WTC11 (cell line): ENCODE results near the gene ODAD4. TPM values are rescaled to one million over a fixed set of nuclear protein-coding genes. Genes with fewer than 3 reads are reported as not detected.

ENCODE experiments used
- ATAC-seq: fragments of 200-7000 bp; cut with Tn5 transposase; 2 replicates; pipeline ENCODE4 v1.10.0; 2021; ENCODE audit warnings: mild to moderate bottlenecking, moderate library complexity
- CTCF ChIA-PET: fragments of 300-600 bp; sonication (Branson Sonifier 250); formaldehyde crosslinking; loops from one replicate; lab custom pipeline; 2021; ENCODE audit warnings: antibody characterized with exemption; lab: Charles Lee
- POLR2A ChIA-PET: fragments of 350-600 bp; sonication (Branson Sonifier 250); formaldehyde crosslinking; loops from one replicate; lab custom pipeline; 2021; ENCODE audit warnings: antibody characterized with exemption; lab: Charles Lee
- DNase-seq: peaks from one replicate; pipeline ENCODE4 v3.0.0; 2021; ENCODE audit warnings: low spot score
- H3K27ac Mint-ChIP-seq: 2 replicates; pipeline ENCODE4 v1.8.0; 2021; ENCODE audit warnings: mixed read lengths
- H3K27me3 Mint-ChIP-seq: 2 replicates; pipeline ENCODE4 v1.8.0; 2021; ENCODE audit warnings: low read depth, mild to moderate bottlenecking, moderate library complexity, mixed read lengths
- H3K36me3 Mint-ChIP-seq: 2 replicates; pipeline ENCODE4 v1.8.0; 2021; ENCODE audit warnings: mixed read lengths
- H3K4me1 Mint-ChIP-seq: 2 replicates; pipeline ENCODE4 v1.8.0; 2022; ENCODE audit warnings: mixed read lengths
- H3K4me3 Mint-ChIP-seq: 2 replicates; pipeline ENCODE4 v1.8.0; 2021; ENCODE audit warnings: mild to moderate bottlenecking, moderate library complexity, mixed read lengths
- H3K9me3 Mint-ChIP-seq: 2 replicates; pipeline ENCODE4 v1.8.0; 2021; ENCODE audit warnings: mixed read lengths
- ELF4 ChIP-seq: sonication (generic); formaldehyde crosslinking; IDR thresholded peaks from 2 replicates; pipeline ENCODE4 v1.8.1; 2022; ENCODE audit warnings: low read depth, mild to moderate bottlenecking, moderate library complexity, missing genetic modification reagents
- ESRRA ChIP-seq: sonication (generic); formaldehyde crosslinking; IDR thresholded peaks from 2 replicates; pipeline ENCODE4 v1.8.1; 2022; ENCODE audit warnings: mild to moderate bottlenecking, missing genetic modification reagents, borderline replicate concordance
- FOXP1 ChIP-seq: sonication (generic); formaldehyde crosslinking; IDR thresholded peaks from 2 replicates; pipeline ENCODE4 v1.8.0; 2022; ENCODE audit warnings: missing genetic modification reagents, mild to moderate bottlenecking, moderate library complexity, borderline replicate concordance
- GTF2I ChIP-seq: fragments of 250-450 bp; sonication (Bioruptor Pico); conservative IDR thresholded peaks from 2 replicates; pipeline ENCODE4 v1.4.0; 2021; ENCODE audit warnings: mild to moderate bottlenecking
- MXD4 ChIP-seq: fragments of 250-450 bp; sonication (Bioruptor Pico); IDR thresholded peaks from 2 replicates; pipeline ENCODE4 v1.8.0; 2021; ENCODE audit warnings: mild to moderate bottlenecking, moderate library complexity, borderline replicate concordance
- NFE2L1 ChIP-seq: sonication (generic); formaldehyde crosslinking; IDR thresholded peaks from 2 replicates; pipeline ENCODE4 v1.8.1; 2023; ENCODE audit warnings: missing genetic modification reagents
- RELA ChIP-seq: sonication (generic); formaldehyde crosslinking; IDR thresholded peaks from 2 replicates; pipeline ENCODE4 v1.8.1; 2022; ENCODE audit warnings: missing genetic modification reagents, mild to moderate bottlenecking, borderline replicate concordance
- ZNF232 ChIP-seq: sonication (generic); formaldehyde crosslinking; IDR thresholded peaks from 2 replicates; pipeline ENCODE4 v1.8.0; 2022; ENCODE audit warnings: mild to moderate bottlenecking, missing genetic modification reagents
- total RNA-seq: library from RNA; stranded (reverse); gene quantifications from 3 replicates; pipeline ENCODE4 v1.2.3, GENCODE V29; 2021
- TF ChIP-seq, protein P1 (sequence below): sonication (generic); formaldehyde crosslinking; conservative IDR thresholded peaks from 2 replicates; pipeline ENCODE4 v1.8.1; 2022; ENCODE audit warnings: mild to moderate bottlenecking, missing genetic modification reagents
- TF ChIP-seq, protein P2 (sequence below): sonication (generic); formaldehyde crosslinking; IDR thresholded peaks from 2 replicates; pipeline ENCODE4 v1.8.0; 2023; ENCODE audit warnings: missing genetic modification reagents, mild to moderate bottlenecking, borderline replicate concordance
- TF ChIP-seq, protein P3 (sequence below): fragments of 250-450 bp; sonication (Bioruptor Pico); IDR thresholded peaks from 2 replicates; pipeline ENCODE4 v1.9.0; 2021; ENCODE audit warnings: mild to moderate bottlenecking
- TF ChIP-seq, protein P4 (sequence below): sonication (generic); formaldehyde crosslinking; IDR thresholded peaks from 2 replicates; pipeline ENCODE4 v1.8.1; 2023; ENCODE audit warnings: mild to moderate bottlenecking, missing genetic modification reagents
- TF ChIP-seq, protein P5 (sequence below): sonication (generic); formaldehyde crosslinking; IDR thresholded peaks from 2 replicates; pipeline ENCODE4 v1.8.1; 2022; ENCODE audit warnings: missing genetic modification reagents, borderline replicate concordance
- TF ChIP-seq, protein P6 (sequence below): sonication (generic); formaldehyde crosslinking; IDR thresholded peaks from 2 replicates; pipeline ENCODE4 v1.8.0; 2023; ENCODE audit warnings: mild to moderate bottlenecking, missing genetic modification reagents

Gene ODAD4
- total RNA-seq, 1 experiment from 2014 or later, result 1.9 TPM

DNA sequence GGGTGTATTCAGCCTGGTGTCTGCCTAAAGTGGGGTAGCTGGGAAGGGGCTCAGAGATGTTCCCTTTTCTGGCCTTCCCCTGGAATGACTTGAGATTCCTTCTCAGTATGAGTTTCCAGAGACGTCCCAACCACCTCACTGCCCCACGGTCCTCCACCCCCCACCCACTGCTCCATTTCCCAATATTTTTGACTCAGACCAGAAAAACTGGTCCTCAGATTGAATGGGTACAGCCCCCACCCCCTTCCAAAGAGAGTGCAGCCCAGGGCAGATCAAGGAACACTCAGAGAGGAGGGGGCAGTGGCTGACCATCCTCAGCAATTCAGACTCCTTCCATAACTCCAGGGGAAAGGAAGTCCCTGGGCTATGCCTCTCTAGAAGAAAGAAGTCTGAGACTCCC is 14.9 kb upstream of the ODAD4 start:
- CTCF ChIA-PET, result interaction anchor here (1.0 to 8.6 kb wide), 3 partner anchors 15 to 102 kb away, joined by 3 to 134 read pairs (median 21); partner anchors contain the start of genes DNAJC7 and ODAD4
- Mint-ChIP-seq H3K9me3 (no peaks in the 10 kb centered on the region), H3K36me3 (peaks cover 31% of the 10 kb centered on the region), H3K27ac (peak overlapping the region; percentile 94), H3K27me3 (no peaks in the 10 kb centered on the region), H3K4me3 (peak overlapping the region; percentile 52), H3K4me1 (peaks cover 51% of the 10 kb centered on the region)
- TF ChIP-seq, protein P1, sequence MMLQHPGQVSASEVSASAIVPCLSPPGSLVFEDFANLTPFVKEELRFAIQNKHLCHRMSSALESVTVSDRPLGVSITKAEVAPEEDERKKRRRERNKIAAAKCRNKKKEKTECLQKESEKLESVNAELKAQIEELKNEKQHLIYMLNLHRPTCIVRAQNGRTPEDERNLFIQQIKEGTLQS, result no peak
- TF ChIP-seq, protein P2, sequence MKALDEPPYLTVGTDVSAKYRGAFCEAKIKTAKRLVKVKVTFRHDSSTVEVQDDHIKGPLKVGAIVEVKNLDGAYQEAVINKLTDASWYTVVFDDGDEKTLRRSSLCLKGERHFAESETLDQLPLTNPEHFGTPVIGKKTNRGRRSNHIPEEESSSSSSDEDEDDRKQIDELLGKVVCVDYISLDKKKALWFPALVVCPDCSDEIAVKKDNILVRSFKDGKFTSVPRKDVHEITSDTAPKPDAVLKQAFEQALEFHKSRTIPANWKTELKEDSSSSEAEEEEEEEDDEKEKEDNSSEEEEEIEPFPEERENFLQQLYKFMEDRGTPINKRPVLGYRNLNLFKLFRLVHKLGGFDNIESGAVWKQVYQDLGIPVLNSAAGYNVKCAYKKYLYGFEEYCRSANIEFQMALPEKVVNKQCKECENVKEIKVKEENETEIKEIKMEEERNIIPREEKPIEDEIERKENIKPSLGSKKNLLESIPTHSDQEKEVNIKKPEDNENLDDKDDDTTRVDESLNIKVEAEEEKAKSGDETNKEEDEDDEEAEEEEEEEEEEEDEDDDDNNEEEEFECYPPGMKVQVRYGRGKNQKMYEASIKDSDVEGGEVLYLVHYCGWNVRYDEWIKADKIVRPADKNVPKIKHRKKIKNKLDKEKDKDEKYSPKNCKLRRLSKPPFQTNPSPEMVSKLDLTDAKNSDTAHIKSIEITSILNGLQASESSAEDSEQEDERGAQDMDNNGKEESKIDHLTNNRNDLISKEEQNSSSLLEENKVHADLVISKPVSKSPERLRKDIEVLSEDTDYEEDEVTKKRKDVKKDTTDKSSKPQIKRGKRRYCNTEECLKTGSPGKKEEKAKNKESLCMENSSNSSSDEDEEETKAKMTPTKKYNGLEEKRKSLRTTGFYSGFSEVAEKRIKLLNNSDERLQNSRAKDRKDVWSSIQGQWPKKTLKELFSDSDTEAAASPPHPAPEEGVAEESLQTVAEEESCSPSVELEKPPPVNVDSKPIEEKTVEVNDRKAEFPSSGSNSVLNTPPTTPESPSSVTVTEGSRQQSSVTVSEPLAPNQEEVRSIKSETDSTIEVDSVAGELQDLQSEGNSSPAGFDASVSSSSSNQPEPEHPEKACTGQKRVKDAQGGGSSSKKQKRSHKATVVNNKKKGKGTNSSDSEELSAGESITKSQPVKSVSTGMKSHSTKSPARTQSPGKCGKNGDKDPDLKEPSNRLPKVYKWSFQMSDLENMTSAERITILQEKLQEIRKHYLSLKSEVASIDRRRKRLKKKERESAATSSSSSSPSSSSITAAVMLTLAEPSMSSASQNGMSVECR (CRISPR knock-in tag), result no peak
- TF ChIP-seq, protein P3, sequence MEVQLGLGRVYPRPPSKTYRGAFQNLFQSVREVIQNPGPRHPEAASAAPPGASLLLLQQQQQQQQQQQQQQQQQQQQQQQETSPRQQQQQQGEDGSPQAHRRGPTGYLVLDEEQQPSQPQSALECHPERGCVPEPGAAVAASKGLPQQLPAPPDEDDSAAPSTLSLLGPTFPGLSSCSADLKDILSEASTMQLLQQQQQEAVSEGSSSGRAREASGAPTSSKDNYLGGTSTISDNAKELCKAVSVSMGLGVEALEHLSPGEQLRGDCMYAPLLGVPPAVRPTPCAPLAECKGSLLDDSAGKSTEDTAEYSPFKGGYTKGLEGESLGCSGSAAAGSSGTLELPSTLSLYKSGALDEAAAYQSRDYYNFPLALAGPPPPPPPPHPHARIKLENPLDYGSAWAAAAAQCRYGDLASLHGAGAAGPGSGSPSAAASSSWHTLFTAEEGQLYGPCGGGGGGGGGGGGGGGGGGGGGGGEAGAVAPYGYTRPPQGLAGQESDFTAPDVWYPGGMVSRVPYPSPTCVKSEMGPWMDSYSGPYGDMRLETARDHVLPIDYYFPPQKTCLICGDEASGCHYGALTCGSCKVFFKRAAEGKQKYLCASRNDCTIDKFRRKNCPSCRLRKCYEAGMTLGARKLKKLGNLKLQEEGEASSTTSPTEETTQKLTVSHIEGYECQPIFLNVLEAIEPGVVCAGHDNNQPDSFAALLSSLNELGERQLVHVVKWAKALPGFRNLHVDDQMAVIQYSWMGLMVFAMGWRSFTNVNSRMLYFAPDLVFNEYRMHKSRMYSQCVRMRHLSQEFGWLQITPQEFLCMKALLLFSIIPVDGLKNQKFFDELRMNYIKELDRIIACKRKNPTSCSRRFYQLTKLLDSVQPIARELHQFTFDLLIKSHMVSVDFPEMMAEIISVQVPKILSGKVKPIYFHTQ, result no peak
- TF ChIP-seq ESRRA (CRISPR knock-in tag), result no peak
- TF ChIP-seq, protein P4, sequence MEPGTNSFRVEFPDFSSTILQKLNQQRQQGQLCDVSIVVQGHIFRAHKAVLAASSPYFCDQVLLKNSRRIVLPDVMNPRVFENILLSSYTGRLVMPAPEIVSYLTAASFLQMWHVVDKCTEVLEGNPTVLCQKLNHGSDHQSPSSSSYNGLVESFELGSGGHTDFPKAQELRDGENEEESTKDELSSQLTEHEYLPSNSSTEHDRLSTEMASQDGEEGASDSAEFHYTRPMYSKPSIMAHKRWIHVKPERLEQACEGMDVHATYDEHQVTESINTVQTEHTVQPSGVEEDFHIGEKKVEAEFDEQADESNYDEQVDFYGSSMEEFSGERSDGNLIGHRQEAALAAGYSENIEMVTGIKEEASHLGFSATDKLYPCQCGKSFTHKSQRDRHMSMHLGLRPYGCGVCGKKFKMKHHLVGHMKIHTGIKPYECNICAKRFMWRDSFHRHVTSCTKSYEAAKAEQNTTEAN (CRISPR knock-in tag), result no peak
- no peak for TF ChIP-seq GTF2I (CRISPR knock-in tag)
- TF ChIP-seq ELF4 (CRISPR knock-in tag), result no peak
- no peak for TF ChIP-seq ZNF232 (CRISPR knock-in tag)
- no peak for TF ChIP-seq RELA (CRISPR knock-in tag)
- no peak for TF ChIP-seq FOXP1
- TF ChIP-seq, protein P5, sequence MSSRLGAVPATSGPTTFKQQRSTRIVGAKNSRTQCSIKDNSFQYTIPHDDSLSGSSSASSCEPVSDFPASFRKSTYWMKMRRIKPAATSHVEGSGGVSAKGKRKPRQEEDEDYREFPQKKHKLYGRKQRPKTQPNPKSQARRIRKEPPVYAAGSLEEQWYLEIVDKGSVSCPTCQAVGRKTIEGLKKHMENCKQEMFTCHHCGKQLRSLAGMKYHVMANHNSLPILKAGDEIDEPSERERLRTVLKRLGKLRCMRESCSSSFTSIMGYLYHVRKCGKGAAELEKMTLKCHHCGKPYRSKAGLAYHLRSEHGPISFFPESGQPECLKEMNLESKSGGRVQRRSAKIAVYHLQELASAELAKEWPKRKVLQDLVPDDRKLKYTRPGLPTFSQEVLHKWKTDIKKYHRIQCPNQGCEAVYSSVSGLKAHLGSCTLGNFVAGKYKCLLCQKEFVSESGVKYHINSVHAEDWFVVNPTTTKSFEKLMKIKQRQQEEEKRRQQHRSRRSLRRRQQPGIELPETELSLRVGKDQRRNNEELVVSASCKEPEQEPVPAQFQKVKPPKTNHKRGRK (CRISPR knock-in tag), result no peak
- TF ChIP-seq, protein P6, sequence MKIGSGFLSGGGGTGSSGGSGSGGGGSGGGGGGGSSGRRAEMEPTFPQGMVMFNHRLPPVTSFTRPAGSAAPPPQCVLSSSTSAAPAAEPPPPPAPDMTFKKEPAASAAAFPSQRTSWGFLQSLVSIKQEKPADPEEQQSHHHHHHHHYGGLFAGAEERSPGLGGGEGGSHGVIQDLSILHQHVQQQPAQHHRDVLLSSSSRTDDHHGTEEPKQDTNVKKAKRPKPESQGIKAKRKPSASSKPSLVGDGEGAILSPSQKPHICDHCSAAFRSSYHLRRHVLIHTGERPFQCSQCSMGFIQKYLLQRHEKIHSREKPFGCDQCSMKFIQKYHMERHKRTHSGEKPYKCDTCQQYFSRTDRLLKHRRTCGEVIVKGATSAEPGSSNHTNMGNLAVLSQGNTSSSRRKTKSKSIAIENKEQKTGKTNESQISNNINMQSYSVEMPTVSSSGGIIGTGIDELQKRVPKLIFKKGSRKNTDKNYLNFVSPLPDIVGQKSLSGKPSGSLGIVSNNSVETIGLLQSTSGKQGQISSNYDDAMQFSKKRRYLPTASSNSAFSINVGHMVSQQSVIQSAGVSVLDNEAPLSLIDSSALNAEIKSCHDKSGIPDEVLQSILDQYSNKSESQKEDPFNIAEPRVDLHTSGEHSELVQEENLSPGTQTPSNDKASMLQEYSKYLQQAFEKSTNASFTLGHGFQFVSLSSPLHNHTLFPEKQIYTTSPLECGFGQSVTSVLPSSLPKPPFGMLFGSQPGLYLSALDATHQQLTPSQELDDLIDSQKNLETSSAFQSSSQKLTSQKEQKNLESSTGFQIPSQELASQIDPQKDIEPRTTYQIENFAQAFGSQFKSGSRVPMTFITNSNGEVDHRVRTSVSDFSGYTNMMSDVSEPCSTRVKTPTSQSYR (CRISPR knock-in tag), result no peak
- no peak for TF ChIP-seq MXD4
- TF ChIP-seq NFE2L1 (CRISPR knock-in tag), result no peak
- POLR2A ChIA-PET, result interaction anchor here (1.3 kb wide), 1 partner anchor 44 kb away, joined by 3 read pairs; no protein-coding TSS in a partner anchor
- DNase-seq (no peak), ATAC-seq (no peak)
